GM13976 (cell line): Measurements from ENCODE around the gene SHCBP1L.

Experiments
- DNase-seq: peaks from one replicate; pipeline ENCODE4 v3.0.0; 2012; ENCODE audit warnings: low spot score
- in situ Hi-C: fragments of 300-500 bp; cut with MboI; formaldehyde crosslinking; loops from one replicate; pipeline ENCODE4 v1.12.0; 2022; ENCODE audit warnings: low sequenced_read_pairs, mixed read lengths, inconsistent platforms; ENCODE audit not compliant: unreplicated experiment
- TF ChIP-seq, protein P1 (sequence below): IDR thresholded peaks from 2 replicates; pipeline ENCODE4 v1.5.1; 2012; ENCODE audit warnings: borderline replicate concordance, mild to moderate bottlenecking; ENCODE audit not compliant: insufficient read depth; ENCODE audit errors: extremely low read depth, missing control alignments, control extremely low read depth

The SHCBP1L gene

DNA sequence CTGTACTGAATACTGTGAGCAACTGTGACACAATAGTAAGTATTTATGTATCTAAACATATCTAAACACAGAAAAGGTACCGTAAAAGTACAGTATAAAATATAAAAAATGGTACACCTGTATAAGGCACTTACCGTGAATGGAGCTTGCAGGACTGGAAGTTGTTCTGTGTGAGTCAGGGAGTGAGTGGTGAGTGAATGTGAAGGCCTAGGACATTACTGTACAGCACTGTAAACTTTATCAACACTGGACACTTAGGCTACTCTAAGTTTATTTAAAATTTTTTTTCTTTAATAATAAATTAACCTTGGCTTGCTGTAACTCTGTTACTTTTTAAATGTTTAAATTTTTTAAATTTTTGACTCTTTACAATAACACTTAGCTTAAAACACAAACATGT lies 24.5 kb upstream of the SHCBP1L start:
- DNase-seq = no peak
- in situ Hi-C loops = no loop called here
- TF ChIP-seq, protein P1, sequence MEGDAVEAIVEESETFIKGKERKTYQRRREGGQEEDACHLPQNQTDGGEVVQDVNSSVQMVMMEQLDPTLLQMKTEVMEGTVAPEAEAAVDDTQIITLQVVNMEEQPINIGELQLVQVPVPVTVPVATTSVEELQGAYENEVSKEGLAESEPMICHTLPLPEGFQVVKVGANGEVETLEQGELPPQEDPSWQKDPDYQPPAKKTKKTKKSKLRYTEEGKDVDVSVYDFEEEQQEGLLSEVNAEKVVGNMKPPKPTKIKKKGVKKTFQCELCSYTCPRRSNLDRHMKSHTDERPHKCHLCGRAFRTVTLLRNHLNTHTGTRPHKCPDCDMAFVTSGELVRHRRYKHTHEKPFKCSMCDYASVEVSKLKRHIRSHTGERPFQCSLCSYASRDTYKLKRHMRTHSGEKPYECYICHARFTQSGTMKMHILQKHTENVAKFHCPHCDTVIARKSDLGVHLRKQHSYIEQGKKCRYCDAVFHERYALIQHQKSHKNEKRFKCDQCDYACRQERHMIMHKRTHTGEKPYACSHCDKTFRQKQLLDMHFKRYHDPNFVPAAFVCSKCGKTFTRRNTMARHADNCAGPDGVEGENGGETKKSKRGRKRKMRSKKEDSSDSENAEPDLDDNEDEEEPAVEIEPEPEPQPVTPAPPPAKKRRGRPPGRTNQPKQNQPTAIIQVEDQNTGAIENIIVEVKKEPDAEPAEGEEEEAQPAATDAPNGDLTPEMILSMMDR = no peak

DNA sequence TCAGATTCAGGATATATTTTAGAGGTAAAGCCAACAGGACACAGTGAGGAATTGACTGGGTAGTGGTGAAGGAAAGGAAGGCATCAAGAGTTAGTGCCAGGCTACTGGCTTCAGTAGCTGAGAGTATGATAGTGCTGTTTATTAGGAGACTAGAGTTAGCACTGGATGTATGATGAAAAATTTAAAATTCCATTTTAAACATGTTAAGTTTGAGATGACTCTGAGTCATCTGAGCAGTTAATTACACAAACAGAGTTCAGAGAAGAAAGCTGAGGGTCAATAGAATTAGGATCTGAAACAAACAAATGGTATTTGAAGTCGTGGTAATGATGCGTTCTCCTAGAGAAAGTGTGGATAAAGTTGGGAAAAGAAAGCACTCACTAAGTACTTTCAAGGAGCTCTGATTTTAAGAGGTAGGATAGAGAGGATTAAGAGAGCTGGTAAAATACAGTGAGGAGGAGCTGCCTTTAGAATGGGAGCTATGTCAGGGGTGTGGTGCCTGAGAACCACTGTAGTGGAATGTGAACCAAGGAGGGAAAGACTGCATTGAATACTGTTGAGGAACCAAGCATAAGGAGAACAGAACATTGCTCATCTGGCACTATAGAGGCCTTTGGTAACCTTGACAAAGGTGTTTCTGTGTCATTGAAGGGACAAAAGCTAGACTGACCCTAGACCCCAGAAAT lies 21.7 kb upstream of the SHCBP1L start:
- in situ Hi-C loops = loop anchor here (25.0 kb wide), 1 partner anchor 263 kb away; no protein-coding TSS in a partner anchor
- no peak for DNase-seq
- TF ChIP-seq, protein P1 = no peak

DNA sequence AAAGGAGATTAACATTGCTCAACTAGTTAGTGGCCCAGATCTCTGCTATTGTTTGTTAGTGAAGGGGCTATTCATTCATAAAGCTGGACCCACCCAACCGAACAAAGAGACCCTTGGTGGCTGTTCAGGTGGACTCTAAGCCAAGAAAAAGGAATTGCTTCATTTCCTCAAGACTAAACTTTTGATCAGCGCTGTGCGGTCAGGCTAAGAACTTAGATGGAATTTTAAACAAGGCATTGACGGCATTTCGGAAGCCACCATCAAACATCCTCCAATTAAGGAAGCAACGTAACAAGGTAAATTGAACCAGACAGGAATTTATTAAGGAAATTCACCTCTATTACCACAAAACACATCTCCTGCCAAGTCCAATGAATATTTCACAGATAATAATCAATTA lies 19.9 kb upstream of the SHCBP1L start:
- in situ Hi-C loops = loop anchor here (25.0 kb wide), 1 partner anchor 264 kb away; no protein-coding TSS in a partner anchor
- no peak for DNase-seq
- TF ChIP-seq, protein P1 = no peak

DNA sequence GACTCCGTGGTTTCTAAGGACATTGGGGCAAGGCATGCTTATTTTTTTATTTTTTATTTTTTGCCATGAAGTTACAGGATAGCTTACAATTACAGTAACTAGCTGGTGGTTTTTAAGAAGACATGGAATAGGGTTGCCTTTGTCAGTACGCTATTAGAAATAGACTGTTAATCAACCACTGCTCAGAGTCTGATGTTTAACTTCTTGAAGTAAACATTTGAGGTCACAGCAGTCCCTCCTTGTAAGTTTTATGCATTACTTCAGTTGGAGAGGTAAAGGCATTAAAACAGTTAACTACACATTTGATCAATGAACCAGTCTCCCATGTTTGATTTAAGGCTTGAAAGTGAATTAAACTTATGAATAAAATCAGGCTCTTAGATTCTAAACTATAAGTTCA lies 19.3 kb upstream of the SHCBP1L start:
- in situ Hi-C loops = loop anchor here (25.0 kb wide), 1 partner anchor 265 kb away; no protein-coding TSS in a partner anchor
- DNase-seq = no peak
- TF ChIP-seq, protein P1 = no peak

DNA sequence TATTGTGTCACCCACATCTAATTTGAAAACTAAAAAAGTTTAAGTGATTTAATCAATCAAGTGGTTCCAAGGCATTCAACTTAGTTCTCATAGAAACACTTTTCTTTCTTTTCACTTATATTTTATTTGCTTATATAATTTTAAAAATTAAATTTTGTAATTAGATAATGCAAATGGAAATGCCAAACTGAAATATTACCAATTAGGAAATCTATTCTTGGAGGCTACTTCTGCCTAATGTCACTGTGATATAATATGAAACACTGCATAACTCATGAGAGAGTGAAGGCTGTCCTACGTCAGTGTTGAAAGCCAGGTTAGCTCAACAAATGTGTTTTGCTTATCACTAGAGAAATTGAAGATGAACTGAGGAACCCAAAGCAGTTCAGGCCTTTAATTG lies 18.3 kb upstream of the SHCBP1L start:
- DNase-seq = no peak
- TF ChIP-seq, protein P1 = no peak
- in situ Hi-C loops = loop anchor here (25.0 kb wide), 1 partner anchor 266 kb away; no protein-coding TSS in a partner anchor

DNA sequence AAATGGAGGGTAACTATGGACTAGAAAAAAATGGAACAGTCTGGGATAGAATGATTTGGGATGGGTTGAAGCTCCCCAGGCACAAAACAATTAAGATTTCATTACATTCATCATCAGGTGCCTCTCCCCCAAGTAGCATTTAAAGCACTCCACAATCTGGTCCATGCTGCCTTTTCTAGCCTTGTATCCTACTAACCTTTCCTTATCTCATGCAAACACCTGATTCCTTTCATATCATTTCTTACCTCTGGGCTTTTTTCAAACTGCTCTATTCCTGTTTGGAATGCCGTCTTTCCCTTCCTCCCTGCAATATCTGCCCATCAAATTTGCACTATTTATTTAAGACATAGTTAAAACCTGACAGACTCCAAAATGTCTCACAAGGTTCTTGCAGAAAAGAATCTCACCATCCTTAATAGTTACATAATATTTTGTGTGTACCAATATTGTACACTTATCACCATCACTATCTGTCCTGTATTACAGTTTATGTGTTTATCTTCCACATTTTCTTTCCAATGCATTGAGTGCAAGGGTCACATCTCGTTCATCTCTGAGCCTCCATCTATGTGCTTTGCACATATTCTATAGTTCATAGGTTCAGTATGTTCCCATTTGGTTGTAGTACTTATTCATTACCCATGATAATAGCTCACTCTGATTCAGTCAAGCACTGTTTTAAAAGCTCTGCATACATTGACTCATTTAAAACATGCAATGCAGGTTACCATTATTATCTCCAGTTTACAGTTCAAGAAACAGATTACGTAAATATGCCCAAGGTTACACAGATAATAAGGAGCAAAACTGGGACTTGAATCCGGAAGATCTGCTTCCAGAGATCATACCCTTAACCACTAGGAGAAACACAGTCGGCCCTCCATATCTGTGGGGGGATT lies 16.1 kb upstream of the SHCBP1L start:
- no peak for DNase-seq
- TF ChIP-seq, protein P1 = no peak
- in situ Hi-C loops = loop anchor here (25.0 kb wide), 1 partner anchor 268 kb away; no protein-coding TSS in a partner anchor
